GM18861 (cell line): ENCODE measurements around the gene TRMT10B.
"Not testable (repeated sequence)": the region's sequence is repeated elsewhere in the genome, so short reads cannot be mapped to it uniquely, and the experiment has no call there.

Experiments
- ATAC-seq: cut with Tn5 transposase; IDR thresholded peaks from one replicate; pipeline ENCODE4 v1.9.1; 2021; ENCODE audit not compliant: unreplicated experiment

TRMT10B gene

DNA sequence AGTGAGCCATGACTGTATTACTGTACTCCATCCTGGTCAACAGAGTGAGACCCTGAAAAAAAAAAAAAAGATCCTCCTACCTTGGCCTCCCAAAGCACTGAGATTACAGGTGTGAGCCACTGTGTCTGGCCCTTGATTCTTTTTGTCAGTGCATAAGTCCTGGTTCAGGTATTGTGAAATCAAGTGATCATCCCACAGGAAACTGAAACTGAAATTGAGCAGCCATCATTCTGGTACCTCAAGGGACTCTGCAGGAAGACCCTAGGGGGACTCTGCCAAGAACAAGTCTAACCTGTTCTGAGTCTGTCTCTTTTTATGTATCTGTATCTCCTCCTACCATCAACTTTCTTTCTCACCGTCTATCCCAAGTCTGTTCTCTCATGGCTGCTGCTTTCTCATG, 45.1 kb downstream of the TRMT10B start:
- no peak for ATAC-seq

DNA sequence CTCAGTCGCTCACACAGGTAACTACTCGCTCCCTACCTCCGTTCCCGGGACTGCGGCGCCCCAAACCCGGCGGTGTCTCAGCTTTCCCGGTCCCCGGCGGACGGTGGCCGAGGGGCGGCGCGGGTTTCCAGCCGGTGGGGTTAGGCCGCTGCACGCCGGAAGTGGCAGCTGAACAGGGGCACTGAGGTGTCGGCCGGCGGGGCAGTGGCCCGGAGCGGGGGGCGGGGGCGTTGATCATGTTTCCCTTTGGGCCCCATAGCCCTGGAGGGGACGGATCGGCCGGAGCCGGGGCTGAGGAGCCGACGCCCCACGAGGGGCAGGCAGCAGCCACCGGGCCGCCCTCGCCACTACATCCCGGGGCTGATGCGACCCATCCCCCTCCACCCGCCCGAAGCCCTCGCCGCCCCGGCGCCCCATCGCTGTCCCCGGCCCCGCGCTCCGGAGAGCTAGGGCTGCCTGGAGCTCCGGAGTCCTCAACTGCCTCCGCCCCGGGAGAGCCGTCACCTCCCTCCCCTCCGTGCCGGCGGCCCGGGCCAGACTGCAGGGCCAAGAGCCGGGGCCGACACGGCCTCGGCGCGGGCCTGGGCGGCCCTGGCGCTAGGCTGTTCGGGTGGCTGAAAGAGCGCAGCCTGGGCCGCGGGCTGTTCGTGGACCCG, 47.2 kb downstream of the TRMT10B start, which contains the start of gene DCAF10:
DCAF10 (plus strand) TSS at position 167 of the 656 bp plus-strand sequence; CDS start at position 237, 70 bp downstream.
- ATAC-seq = peak; percentile 62

DNA sequence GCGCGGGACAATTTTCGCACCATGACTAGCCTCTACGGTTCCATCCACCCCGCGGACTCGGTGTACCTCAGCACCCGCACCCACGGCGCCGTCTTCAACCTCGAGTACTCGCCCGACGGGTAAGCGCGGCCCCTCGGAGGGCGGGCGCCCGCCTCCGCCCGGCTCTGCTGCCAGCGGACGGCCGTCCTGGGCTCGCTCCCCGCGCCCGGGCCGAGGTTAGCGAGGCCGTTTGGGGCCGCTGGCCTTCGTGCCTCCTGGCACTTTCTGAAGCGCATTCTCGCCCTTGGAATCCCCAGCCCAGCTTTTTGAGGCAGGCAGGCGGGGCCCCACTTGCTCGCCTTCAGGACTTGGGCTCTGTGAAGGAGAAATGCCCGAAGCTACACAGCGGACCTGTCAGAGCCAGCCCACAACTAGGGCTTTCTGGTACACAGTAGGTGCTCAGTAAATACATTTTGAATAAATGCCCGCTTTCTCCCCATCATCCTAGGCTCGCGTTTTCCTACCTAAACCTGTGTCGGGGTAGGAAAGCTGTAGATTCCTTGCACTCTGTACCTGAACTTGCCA, 47.8 kb downstream of the TRMT10B start:
- peak; percentile 22 for ATAC-seq

DNA sequence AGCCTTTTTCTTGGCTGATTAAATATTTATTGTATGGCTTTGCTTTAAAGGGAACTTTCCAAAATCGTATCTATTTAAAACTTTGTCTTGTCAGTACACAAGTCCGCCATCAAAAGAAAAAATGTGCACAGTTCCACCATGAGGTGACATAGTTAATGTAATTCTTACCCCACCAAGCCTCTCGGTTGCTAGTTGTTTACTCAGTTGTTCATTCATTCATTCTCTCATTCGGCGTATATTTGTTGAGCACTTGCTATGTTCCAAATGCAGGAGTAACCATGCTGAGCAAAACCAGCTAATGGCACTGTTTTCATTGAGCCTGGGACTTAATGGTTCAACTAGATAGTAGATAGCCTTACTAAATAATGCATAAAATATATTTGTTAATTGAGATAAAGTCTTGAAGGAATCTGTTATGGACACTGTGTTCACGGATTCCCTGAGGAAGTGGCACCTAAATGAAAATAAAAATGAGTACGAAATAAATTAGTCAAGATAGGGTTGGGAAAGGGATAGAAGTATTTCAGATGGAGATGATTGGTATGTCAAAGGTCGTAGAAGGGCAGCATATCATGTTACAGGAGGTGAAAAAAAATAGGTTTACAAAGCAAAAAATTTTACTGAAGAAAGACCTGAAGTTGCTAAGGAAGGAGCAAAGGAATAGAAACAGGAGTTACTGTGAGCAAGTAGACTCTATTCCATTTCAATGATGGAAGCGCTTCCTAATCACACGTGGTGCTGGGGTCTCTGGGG, 48.5 kb downstream of the TRMT10B start:
- no peak for ATAC-seq

DNA sequence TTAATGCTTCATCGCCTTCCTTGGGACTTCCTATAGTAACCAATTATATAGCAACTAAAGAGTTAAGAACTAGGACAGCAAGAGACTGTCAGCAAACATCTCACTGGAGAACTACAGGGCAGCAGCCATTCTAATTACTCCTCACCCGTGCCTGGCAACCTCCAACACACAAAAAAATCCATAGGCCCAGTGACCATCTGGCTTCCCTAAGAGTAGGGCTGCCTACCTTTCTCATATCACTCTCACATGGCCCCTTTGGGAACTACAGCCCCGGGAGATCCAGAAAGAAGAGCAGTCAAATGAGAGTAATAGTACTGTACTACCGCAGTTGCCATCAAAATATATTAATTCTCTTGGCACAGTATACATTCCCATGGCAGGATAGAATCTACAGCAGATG, 52.7 kb downstream of the TRMT10B start:
- no peak for ATAC-seq

DNA sequence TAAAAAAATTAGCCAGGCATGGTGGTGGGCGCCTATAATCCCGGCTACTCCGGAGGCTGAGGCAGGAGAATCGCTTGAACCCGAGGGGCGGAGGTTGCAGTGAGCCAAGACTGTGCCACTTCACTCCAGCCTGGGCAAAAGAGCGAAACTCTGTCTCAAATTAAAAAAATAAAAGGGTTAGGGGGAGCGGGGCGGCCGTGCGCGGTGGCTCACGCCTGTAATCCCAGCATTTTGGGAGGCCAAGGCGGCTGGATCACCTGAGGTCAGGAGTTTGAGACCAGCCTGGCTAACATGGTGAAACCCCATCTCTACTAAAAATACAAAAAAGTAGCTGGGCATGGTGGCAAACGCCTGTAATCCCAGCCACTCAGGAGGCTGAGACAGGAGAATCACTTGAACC, 56.1 kb downstream of the TRMT10B start:
- not testable (repeated sequence) for ATAC-seq

DNA sequence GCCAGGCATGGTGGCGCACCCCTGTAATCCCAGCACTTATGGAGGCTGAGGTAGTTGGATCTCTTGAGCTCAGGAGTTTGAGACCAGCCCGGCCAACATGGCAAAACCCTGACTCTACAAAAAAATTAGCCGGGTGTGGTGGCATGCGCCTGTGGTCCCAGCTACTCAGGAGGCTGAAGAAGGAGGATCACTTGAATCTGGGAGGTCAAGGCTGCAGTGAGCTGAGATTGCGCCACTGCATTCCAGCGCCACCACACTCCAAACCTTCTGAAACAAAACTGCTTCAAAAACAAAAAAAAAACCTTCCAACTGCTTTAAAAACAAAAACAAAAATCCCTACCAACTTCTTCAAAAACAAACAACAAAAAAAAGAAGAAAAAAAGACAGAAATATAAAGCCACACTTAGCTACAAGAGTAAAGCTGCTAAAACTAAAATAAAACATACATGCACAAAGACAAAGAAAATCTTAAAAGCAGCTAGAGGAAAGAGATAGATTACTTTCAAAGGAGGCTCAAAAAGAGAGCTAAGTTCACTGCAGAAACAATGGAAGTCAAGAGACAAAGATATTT, 58.4 kb downstream of the TRMT10B start:
- ATAC-seq = no peak

DNA sequence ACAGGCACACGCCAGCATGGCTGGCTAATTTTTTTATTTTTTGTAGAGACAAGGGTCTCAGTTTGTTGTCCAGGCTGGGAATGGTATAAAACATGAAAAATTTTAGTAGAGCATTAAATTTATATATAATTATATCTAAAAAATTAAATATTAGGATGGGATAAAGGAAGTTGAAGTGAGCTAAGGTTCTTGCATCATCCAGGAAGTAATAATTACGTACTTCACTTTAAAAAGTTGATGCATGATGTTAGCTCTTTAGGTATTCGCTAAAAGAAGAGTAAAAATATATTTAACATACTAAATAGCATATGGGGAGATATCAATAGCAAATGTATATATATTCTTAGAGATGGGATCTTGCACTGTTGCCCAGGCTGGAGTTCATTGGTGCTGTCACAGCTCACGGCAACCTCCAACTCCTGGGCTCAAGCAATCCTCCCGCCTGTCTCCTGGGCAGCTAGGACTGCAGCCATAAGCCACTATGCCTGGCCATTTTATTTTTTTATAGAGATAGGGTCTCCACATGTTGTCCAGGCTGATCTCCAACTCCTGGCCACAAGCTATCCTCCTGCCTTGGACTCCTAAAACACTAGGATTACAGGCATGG, 59.3 kb downstream of the TRMT10B start:
- no peak for ATAC-seq

DNA sequence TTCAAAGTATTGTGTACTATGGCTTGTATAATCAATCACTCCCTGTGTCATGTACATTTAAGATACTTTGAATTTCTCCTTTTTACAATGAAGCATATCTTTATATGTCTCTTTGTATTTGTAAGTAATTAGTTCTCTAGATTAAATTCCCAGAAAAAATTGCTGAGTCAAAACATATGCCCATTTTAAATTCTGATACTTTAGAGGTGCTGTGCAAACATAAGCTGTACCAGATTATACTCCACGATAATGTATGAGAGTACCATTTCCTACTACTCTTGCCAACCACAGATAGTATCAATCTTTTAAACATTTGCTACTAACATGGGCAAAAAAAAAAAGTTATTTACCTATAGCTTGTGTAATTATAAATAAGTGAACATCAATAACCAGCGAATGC, 65.2 kb downstream of the TRMT10B start:
- ATAC-seq = no peak

DNA sequence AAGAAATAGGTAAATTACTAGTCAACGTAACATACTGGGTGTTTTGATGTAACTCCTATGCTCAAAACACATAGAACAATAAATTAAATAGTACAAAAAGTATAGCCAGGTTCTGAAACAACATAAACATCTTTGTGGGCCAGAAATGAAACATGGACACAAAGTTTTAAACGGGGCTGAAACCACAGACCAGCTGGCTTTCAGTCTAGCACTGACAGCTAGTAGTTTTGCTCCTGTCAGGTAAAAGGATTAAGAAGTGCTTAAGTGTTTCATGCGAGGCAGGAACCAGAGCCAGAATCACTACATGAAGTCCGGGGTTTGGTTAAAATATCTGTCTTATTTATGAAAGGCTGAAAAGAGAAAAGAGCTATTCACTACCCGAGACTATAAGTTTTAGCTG, 66.5 kb downstream of the TRMT10B start:
- ATAC-seq = no peak

DNA sequence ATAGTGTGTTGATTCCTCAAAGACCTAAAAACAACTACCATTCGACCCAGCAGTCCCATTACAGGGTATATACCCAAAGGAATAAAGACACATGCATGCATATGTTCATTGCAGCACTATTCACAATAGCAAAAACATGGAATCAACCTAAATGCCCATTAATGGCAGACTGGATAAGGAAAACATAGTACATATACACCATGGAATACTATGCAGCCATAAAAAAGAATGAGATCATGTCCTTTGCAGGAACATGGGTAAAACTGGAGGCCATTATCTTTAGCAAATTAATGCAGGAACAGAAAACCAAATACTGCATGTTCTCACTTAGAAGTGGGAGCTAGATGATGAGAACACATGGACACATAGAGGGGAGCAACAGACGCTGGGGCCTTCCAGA, 71.6 kb downstream of the TRMT10B start:
- not testable (repeated sequence) for ATAC-seq

DNA sequence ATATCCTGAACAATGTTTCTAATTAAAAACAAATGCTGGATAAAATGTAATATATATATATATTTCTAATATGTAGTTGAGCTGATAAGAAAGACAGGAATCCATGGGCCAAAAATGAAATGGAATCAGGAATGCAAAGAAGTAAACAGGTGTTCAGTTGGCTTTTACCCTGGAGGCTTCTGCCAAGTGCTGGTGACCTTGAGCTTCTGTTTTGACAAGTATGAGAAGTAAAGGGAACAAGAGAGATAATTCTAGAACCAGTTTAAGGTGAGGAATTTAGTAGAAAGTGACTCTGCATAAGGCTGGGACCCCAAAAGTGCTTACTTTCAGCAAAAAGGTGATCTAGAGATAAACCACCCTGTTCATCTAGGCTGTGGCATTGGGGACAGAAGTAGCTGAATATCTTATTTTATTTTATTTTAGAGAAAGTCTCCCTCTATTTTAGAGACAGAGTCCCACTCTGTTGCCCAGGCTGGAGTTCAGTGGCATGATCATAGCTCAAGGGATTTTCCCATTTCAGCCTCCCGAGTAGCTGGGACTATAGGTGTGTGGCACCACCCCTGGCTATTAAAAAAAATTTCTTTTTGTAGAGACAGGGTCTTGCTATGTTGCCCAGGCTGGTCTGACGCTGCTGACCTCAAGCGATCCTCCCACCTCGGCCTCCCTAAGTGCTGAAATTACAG, 74.0 kb downstream of the TRMT10B start:
- ATAC-seq = no peak
